ENCODE data around the gene SDE2. TPM values are rescaled to one million over a fixed set of nuclear protein-coding genes. Genes with fewer than 3 reads are reported as not detected.
"Not testable (repeated sequence)": the region's sequence is repeated elsewhere in the genome, so short reads cannot be mapped to it uniquely, and the experiment has no call there.

The SDE2 gene
- polyA plus RNA-seq, 1 donor from 2014 or later, result 18.6 TPM

DNA sequence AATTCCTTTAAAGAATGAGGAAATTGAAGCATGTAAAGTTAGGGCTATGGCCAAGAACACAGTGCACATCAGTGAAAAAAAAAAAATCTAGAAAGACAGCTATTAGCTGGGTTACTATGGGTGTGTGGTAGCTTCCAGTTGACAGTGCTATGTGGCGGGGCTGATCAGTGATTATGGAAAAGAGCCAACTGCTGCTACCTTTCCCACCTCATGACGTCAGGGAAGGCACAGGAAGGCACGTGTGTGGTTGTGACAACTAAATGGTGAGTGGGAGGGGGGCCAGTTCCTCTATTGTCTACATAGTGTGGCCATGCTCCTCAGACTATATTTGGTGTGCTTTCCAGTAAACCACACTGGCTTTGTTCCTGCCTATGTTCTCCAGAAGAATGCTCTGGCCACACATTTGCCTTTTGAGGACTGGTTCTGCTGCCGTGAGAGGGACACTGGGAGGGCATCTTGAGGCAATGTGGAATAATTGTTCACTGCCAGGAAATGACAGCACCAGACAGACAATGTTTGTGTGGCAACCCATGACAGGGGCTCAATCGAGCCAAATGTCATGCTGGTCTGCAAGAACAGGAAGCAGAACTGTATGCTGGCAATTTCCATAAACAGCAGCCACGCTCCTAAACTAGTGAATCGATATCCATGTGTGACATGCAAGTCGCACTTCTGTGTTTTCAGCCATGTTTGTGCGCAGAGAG is 3.0 kb upstream of the SDE2 start:
- peak overlapping the region; percentile 98 for H3K27ac ChIP-seq (ENCODE audit: low read length)
- H3K27me3 ChIP-seq (ENCODE audit: insufficient read depth, low read depth, low read length), result no peaks in the 10 kb centered on the region
- TF ChIP-seq, protein P1, sequence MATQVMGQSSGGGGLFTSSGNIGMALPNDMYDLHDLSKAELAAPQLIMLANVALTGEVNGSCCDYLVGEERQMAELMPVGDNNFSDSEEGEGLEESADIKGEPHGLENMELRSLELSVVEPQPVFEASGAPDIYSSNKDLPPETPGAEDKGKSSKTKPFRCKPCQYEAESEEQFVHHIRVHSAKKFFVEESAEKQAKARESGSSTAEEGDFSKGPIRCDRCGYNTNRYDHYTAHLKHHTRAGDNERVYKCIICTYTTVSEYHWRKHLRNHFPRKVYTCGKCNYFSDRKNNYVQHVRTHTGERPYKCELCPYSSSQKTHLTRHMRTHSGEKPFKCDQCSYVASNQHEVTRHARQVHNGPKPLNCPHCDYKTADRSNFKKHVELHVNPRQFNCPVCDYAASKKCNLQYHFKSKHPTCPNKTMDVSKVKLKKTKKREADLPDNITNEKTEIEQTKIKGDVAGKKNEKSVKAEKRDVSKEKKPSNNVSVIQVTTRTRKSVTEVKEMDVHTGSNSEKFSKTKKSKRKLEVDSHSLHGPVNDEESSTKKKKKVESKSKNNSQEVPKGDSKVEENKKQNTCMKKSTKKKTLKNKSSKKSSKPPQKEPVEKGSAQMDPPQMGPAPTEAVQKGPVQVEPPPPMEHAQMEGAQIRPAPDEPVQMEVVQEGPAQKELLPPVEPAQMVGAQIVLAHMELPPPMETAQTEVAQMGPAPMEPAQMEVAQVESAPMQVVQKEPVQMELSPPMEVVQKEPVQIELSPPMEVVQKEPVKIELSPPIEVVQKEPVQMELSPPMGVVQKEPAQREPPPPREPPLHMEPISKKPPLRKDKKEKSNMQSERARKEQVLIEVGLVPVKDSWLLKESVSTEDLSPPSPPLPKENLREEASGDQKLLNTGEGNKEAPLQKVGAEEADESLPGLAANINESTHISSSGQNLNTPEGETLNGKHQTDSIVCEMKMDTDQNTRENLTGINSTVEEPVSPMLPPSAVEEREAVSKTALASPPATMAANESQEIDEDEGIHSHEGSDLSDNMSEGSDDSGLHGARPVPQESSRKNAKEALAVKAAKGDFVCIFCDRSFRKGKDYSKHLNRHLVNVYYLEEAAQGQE (IDR thresholded peaks at IDR 0.05; ENCODE audit: borderline replicate concordance), result peak; percentile 44
- peak; percentile 67 for TF ChIP-seq EP300 (conservative IDR thresholded peaks at IDR 0.05; ENCODE audit: poor library complexity, severe bottlenecking)
- TF ChIP-seq POLR2AphosphoS5 (IDR thresholded peaks at IDR 0.05), result peak; percentile 91
- TF ChIP-seq MXI1 (conservative IDR thresholded peaks at IDR 0.05; ENCODE audit: poor library complexity, severe bottlenecking), result peak; percentile 23
- TF ChIP-seq RAD21 (conservative IDR thresholded peaks at IDR 0.05), result no peak
- no peak for TF ChIP-seq TAF1 (IDR thresholded peaks at IDR 0.05; ENCODE audit: low read depth)
- no peaks in the 10 kb centered on the region for H3K36me3 ChIP-seq (ENCODE audit: insufficient read depth, low read length)
- peaks cover 20% of the 10 kb centered on the region for H3K79me2 ChIP-seq (replicated peaks; ENCODE audit: insufficient read depth, low read length)
- H4K20me1 ChIP-seq (ENCODE audit: insufficient read depth), result no peaks in the 10 kb centered on the region
- H3K9ac ChIP-seq (ENCODE audit: low read length), result peak overlapping the region; percentile 79
- peak overlapping the region; percentile 62 for H3K4me2 ChIP-seq (ENCODE audit: low read length)
- H3K9me2 ChIP-seq (ENCODE audit: insufficient read depth, low read length), result no peaks in the 10 kb centered on the region
- peak overlapping the region; percentile 46 for H2AFZ ChIP-seq (ENCODE audit: low read depth, low read length)
- H3K4me3 ChIP-seq (ENCODE audit: low read length), result peak overlapping the region; percentile 57
- peaks cover 8% of the 10 kb centered on the region for H3F3A ChIP-seq (ENCODE audit: insufficient read depth, low read length, poor library complexity, severe bottlenecking)
- H3K9me3 ChIP-seq (ENCODE audit: low read length), result no peaks in the 10 kb centered on the region

GRCh38 chr1:226001088-226001487 is 1.9 kb upstream of the SDE2 start:
- H3K79me2 ChIP-seq (replicated peaks; ENCODE audit: insufficient read depth, low read length), result peaks cover 30% of the 10 kb centered on the region
- H4K20me1 ChIP-seq (ENCODE audit: insufficient read depth), result no peaks in the 10 kb centered on the region
- no peaks in the 10 kb centered on the region for H3K36me3 ChIP-seq (ENCODE audit: insufficient read depth, low read length)
- H3K9me3 ChIP-seq (ENCODE audit: low read length), result no peaks in the 10 kb centered on the region
- no peak overlapping the region for H3K4me2 ChIP-seq (ENCODE audit: low read length)
- H3K4me3 ChIP-seq (ENCODE audit: low read length), result no peak overlapping the region
- TF ChIP-seq POLR2AphosphoS5 (IDR thresholded peaks at IDR 0.05) (no peak), MXI1 (conservative IDR thresholded peaks at IDR 0.05; ENCODE audit: poor library complexity, severe bottlenecking) (no peak), CTCF (IDR thresholded peaks at IDR 0.05; ENCODE audit: poor library complexity, severe bottlenecking) (no peak), TAF1 (IDR thresholded peaks at IDR 0.05; ENCODE audit: low read depth) (no peak), RAD21 (conservative IDR thresholded peaks at IDR 0.05) (no peak), EP300 (conservative IDR thresholded peaks at IDR 0.05; ENCODE audit: poor library complexity, severe bottlenecking) (no peak), SMC3 (conservative IDR thresholded peaks at IDR 0.05; ENCODE audit: poor library complexity) (no peak), EZH2 (IDR thresholded peaks at IDR 0.05; ENCODE audit: borderline replicate concordance, insufficient read depth, low read length, poor library complexity, severe bottlenecking) (no peak)
- TF ChIP-seq, protein P1 (IDR thresholded peaks at IDR 0.05; ENCODE audit: borderline replicate concordance), result no peak
- H2AFZ ChIP-seq (ENCODE audit: low read depth, low read length), result no peak overlapping the region
- no peaks in the 10 kb centered on the region for H3K27me3 ChIP-seq (ENCODE audit: insufficient read depth, low read depth, low read length)
- H3F3A ChIP-seq (ENCODE audit: insufficient read depth, low read length, poor library complexity, severe bottlenecking), result peaks cover 8% of the 10 kb centered on the region
- H3K9me2 ChIP-seq (ENCODE audit: insufficient read depth, low read length), result no peaks in the 10 kb centered on the region
- peak overlapping the region; percentile 79 for H3K9ac ChIP-seq (ENCODE audit: low read length)
- H3K27ac ChIP-seq (ENCODE audit: low read length), result peak overlapping the region; percentile 98

- not testable (repeated sequence) for H2AFZ ChIP-seq (ENCODE audit: low read depth, low read length); H3K4me3 ChIP-seq (ENCODE audit: low read length); H3K9me2 ChIP-seq (ENCODE audit: insufficient read depth, low read length); H3K9me3 ChIP-seq (ENCODE audit: low read length); H3F3A ChIP-seq (ENCODE audit: insufficient read depth, low read length, poor library complexity, severe bottlenecking); H3K4me2 ChIP-seq (ENCODE audit: low read length); H4K20me1 ChIP-seq (ENCODE audit: insufficient read depth); H3K9ac ChIP-seq (ENCODE audit: low read length); H3K36me3 ChIP-seq (ENCODE audit: insufficient read depth, low read length); H3K27me3 ChIP-seq (ENCODE audit: insufficient read depth, low read depth, low read length)
- Histone ChIP-seq H3K27ac (ENCODE audit: low read length) (peak overlapping the region; percentile 99), H3K79me2 (replicated peaks; ENCODE audit: insufficient read depth, low read length) (peaks cover 35% of the 10 kb centered on the region)
Observed at GRCh38 chr1:226000493-226001081, 1.4 kb upstream of the SDE2 start.
